B cell (primary cell): ENCODE measurements around the gene CPNE4. TPM values are rescaled to one million over a fixed set of nuclear protein-coding genes. Genes with fewer than 3 reads are reported as not detected.

ENCODE experiments used
- ATAC-seq: fragments of 200-7000 bp; cut with Tn5 transposase; one replicate; pipeline ENCODE4 v1.10.0; 2021; ENCODE audit warnings: low read depth, mild to moderate bottlenecking, moderate number of reproducible peaks, moderate library complexity
- CTCF ChIA-PET: fragments of 350-600 bp; sonication (Branson Sonifier 250); formaldehyde crosslinking; loops from one replicate; lab custom pipeline; 2021; ENCODE audit warnings: antibody characterized with exemption, inconsistent platforms; lab: Charles Lee
- POLR2A ChIA-PET: fragments of 350-600 bp; sonication (Branson Sonifier 250); formaldehyde crosslinking; loops from one replicate; lab custom pipeline; 2021; ENCODE audit warnings: antibody characterized with exemption; lab: Charles Lee
- DNase-seq: peaks from one replicate; pipeline ENCODE4 v3.0.0; 2013
- H2AFZ ChIP-seq: 2 replicates; pipeline ENCODE4 v1.6.1; 2012; ENCODE audit warnings: mild to moderate bottlenecking, low read depth, low read length; ENCODE audit not compliant: insufficient read depth, poor library complexity, severe bottlenecking
- H3K27ac ChIP-seq, 2 donors: 1 replicate in 1 of 2; 2 replicates in 1 of 2; pipeline ENCODE4 v1.5.1; 2012 to 2013; ENCODE audit warnings: low read length in 2 of 2, mild to moderate bottlenecking in 2 of 2, moderate library complexity in 1 of 2
- H3K27me3 ChIP-seq, 4 experiments: fragments of 200-600 bp in 1 of 4; sonication (generic) in 1 of 4; replicated peaks in 1 of 4; 1 replicate in 2 of 4; 2 replicates in 2 of 4; pipeline versions ENCODE4 v1.6.1 to v1.7.0; 2013 to 2016; ENCODE audit warnings: low read length in 3 of 4, mild to moderate bottlenecking in 2 of 4, mixed read lengths in 1 of 4, moderate library complexity in 1 of 4; ENCODE audit not compliant: insufficient read depth in 4 of 4, control insufficient read depth in 3 of 4; ENCODE audit errors: control extremely low read depth in 1 of 4
- H3K36me3 ChIP-seq, 2 experiments: replicated peaks in 1 of 2; 1 replicate in 1 of 2; 2 replicates in 1 of 2; pipeline versions ENCODE4 v1.6.1 to v1.7.1; 2013; ENCODE audit warnings: low read length in 1 of 2; ENCODE audit not compliant: insufficient read depth in 2 of 2, control insufficient read depth in 1 of 2; ENCODE audit errors: control extremely low read depth in 1 of 2, extremely low read depth in 1 of 2
- H3K4me1 ChIP-seq, 2 donors: fragments of 200-600 bp in 1 of 2; sonication (generic) in 1 of 2; 1 replicate in 1 of 2; 2 replicates in 1 of 2; pipeline versions ENCODE4 v1.5.1 to v1.6.1; 2013 to 2017; ENCODE audit warnings: low read length in 2 of 2; ENCODE audit not compliant: control insufficient read depth in 2 of 2, insufficient read depth in 2 of 2
- H3K4me2 ChIP-seq: replicated peaks from 2 replicates; pipeline ENCODE3; 2012; ENCODE audit warnings: mild to moderate bottlenecking, low read depth, low read length; ENCODE audit not compliant: poor library complexity, severe bottlenecking
- H3K4me3 ChIP-seq, 5 experiments: fragments of 200-600 bp in 1 of 5; sonication (generic) in 1 of 5; 1 replicate in 3 of 5; 2 replicates in 2 of 5; pipeline versions ENCODE4 v1.5.1 to v1.7.0; 2011 to 2016; ENCODE audit warnings: low read length in 4 of 5, mild to moderate bottlenecking in 4 of 5, low read depth in 2 of 5, control low read depth in 1 of 5, moderate library complexity in 1 of 5; ENCODE audit not compliant: insufficient read depth in 1 of 5; ENCODE audit errors: control extremely low read depth in 1 of 5, extremely low read depth in 1 of 5
- H3K79me2 ChIP-seq: fragments of 200-600 bp; sonication (generic); one replicate; pipeline ENCODE4 v1.6.0; 2016; ENCODE audit warnings: low read length; ENCODE audit not compliant: control insufficient read depth, insufficient read depth
- H3K9ac ChIP-seq: fragments of 200-600 bp; sonication (generic); 2 replicates; pipeline ENCODE4 v1.6.1; 2017; ENCODE audit warnings: mild to moderate bottlenecking, low read length, moderate library complexity
- H3K9me3 ChIP-seq, 3 donors: one replicate each; pipeline versions ENCODE4 v1.6.1 to v1.7.1; 2013; ENCODE audit warnings: low read length in 2 of 3; ENCODE audit not compliant: control insufficient read depth in 2 of 3, insufficient read depth in 1 of 3; ENCODE audit errors: control extremely low read depth in 1 of 3
- H4K20me1 ChIP-seq: 2 replicates; pipeline ENCODE4 v1.6.0; 2012; ENCODE audit warnings: mild to moderate bottlenecking, low read length; ENCODE audit not compliant: insufficient read depth, control insufficient read depth, poor library complexity, severe bottlenecking
- H3K27ac Mint-ChIP-seq: one replicate; pipeline ENCODE4 v1.8.0; 2021; ENCODE audit warnings: mixed read lengths
- H3K27me3 Mint-ChIP-seq: one replicate; pipeline ENCODE4 v1.8.0; 2021; ENCODE audit warnings: mixed read lengths
- H3K4me1 Mint-ChIP-seq: one replicate; pipeline ENCODE4 v1.8.0; 2021; ENCODE audit warnings: mixed read lengths
- H3K4me3 Mint-ChIP-seq: one replicate; pipeline ENCODE4 v1.8.0; 2021; ENCODE audit warnings: mixed read lengths
- H3K9me3 Mint-ChIP-seq: one replicate; pipeline ENCODE4 v1.8.0; 2022; ENCODE audit warnings: mixed read lengths; ENCODE audit not compliant: insufficient read depth
- EZH2 ChIP-seq: IDR thresholded peaks from 2 replicates; pipeline ENCODE4 v1.6.1; 2012; ENCODE audit warnings: borderline replicate concordance, low read depth, mild to moderate bottlenecking, moderate library complexity, low read length; ENCODE audit not compliant: insufficient read depth, poor library complexity, severe bottlenecking
- WGBS: methylation state at CpG from one replicate; pipeline ENCODE4 v1.1.5; 2013; ENCODE audit warnings: missing lambda C conversion rate; ENCODE audit not compliant: insufficient coverage; 5-methylcytosine and 5-hydroxymethylcytosine counted together
- intact Hi-C: fragments of 100-400 bp; cut with micrococcal nuclease; formaldehyde crosslinking; loops from one replicate; pipeline ENCODE4 v1.10.0; 2022
- polyA plus RNA-seq: library from polyadenylated mRNA; depleted of rRNA; stranded (reverse); fragments of >200 nt; gene quantifications from 2 replicates; pipeline ENCODE4 v1.2.3, GENCODE V29; 2012
- total RNA-seq, 2 donors: library from RNA; stranded (reverse); fragments of 120-200 nt in 1 of 2; gene quantifications; 1 replicate in 1 of 2; 2 replicates in 1 of 2; pipeline versions ENCODE4 v1.2.3 to v1.2.4, GENCODE V29; 2013 to 2022
- TF ChIP-seq, protein P1 (sequence below): fragments of 200-600 bp; IDR thresholded peaks from one replicate; pipeline ENCODE4 v1.8.0; 2022; ENCODE audit warnings: antibody characterized with exemption, mild to moderate bottlenecking

CPNE4 gene
- total and polyA plus RNA-seq, 2 donors (not counting 1 experiment from before 2014, with no cell fraction given), result not detected

GRCh38 chr3:131612745-131613144 lies 422.1 kb downstream of the CPNE4 start:
- no peak overlapping the region for H3K4me3 ChIP-seq
- ATAC-seq (no peak), DNase-seq (no peak)
- H3K4me2 ChIP-seq, result no peak overlapping the region
- H3K27ac Mint-ChIP-seq, result no peak overlapping the region
- no peaks in the 10 kb centered on the region for H3K4me1 Mint-ChIP-seq
- H2AFZ ChIP-seq, result no peak overlapping the region
- H3K9me3 ChIP-seq, result no peaks in the 10 kb centered on the region
- CTCF ChIA-PET, result no interaction called here
- no peak overlapping the region for H3K27ac ChIP-seq
- TF ChIP-seq, protein P1, sequence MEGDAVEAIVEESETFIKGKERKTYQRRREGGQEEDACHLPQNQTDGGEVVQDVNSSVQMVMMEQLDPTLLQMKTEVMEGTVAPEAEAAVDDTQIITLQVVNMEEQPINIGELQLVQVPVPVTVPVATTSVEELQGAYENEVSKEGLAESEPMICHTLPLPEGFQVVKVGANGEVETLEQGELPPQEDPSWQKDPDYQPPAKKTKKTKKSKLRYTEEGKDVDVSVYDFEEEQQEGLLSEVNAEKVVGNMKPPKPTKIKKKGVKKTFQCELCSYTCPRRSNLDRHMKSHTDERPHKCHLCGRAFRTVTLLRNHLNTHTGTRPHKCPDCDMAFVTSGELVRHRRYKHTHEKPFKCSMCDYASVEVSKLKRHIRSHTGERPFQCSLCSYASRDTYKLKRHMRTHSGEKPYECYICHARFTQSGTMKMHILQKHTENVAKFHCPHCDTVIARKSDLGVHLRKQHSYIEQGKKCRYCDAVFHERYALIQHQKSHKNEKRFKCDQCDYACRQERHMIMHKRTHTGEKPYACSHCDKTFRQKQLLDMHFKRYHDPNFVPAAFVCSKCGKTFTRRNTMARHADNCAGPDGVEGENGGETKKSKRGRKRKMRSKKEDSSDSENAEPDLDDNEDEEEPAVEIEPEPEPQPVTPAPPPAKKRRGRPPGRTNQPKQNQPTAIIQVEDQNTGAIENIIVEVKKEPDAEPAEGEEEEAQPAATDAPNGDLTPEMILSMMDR, result no peak
- no peak for TF ChIP-seq EZH2
- POLR2A ChIA-PET, result no interaction called here
- no peaks in the 10 kb centered on the region for H3K9me3 Mint-ChIP-seq
- no peaks in the 10 kb centered on the region for H3K4me1 ChIP-seq
- intact Hi-C loops, result no loop called here
- WGBS, result no CpG with 5 or more reads among the region's 1 CpG
- H3K9ac ChIP-seq, result no peak overlapping the region
- no peak overlapping the region for H3K4me3 Mint-ChIP-seq
- H3K79me2 ChIP-seq, result no peaks in the 10 kb centered on the region
- H3K27me3 Mint-ChIP-seq, result peaks cover 14% of the 10 kb centered on the region
- H3K27me3 ChIP-seq, result no peaks in the 10 kb centered on the region
- H3K36me3 ChIP-seq, result no peaks in the 10 kb centered on the region
- no peaks in the 10 kb centered on the region for H4K20me1 ChIP-seq

GRCh38 chr3:131610174-131610573 lies 424.6 kb downstream of the CPNE4 start:
- intact Hi-C loops, result no loop called here
- Histone ChIP-seq H3K4me1 (no peaks in the 10 kb centered on the region), H3K79me2 (no peaks in the 10 kb centered on the region), H3K27ac (no peak overlapping the region), H3K27me3 (no peaks in the 10 kb centered on the region), H3K9me3 (no peaks in the 10 kb centered on the region), H3K36me3 (no peaks in the 10 kb centered on the region), H4K20me1 (no peaks in the 10 kb centered on the region), H3K9ac (no peak overlapping the region), H3K4me2 (no peak overlapping the region), H2AFZ (no peak overlapping the region), H3K4me3 (no peak overlapping the region)
- peaks cover 12% of the 10 kb centered on the region for H3K27me3 Mint-ChIP-seq
- H3K4me1 Mint-ChIP-seq, result no peaks in the 10 kb centered on the region
- TF ChIP-seq EZH2, result no peak
- TF ChIP-seq, protein P1, result no peak
- ChIA-PET POLR2A (no interaction called here), CTCF (no interaction called here)
- H3K27ac Mint-ChIP-seq, result no peak overlapping the region
- H3K9me3 Mint-ChIP-seq, result no peaks in the 10 kb centered on the region
- ATAC-seq (no peak), DNase-seq (no peak)
- H3K4me3 Mint-ChIP-seq, result no peak overlapping the region
